ENCODE measurements around the gene TMEM184A.

GRCh38 chr7:1523844-1524243, 32.2 kb downstream of the TMEM184A start:
- TF ChIP-seq, protein P1, sequence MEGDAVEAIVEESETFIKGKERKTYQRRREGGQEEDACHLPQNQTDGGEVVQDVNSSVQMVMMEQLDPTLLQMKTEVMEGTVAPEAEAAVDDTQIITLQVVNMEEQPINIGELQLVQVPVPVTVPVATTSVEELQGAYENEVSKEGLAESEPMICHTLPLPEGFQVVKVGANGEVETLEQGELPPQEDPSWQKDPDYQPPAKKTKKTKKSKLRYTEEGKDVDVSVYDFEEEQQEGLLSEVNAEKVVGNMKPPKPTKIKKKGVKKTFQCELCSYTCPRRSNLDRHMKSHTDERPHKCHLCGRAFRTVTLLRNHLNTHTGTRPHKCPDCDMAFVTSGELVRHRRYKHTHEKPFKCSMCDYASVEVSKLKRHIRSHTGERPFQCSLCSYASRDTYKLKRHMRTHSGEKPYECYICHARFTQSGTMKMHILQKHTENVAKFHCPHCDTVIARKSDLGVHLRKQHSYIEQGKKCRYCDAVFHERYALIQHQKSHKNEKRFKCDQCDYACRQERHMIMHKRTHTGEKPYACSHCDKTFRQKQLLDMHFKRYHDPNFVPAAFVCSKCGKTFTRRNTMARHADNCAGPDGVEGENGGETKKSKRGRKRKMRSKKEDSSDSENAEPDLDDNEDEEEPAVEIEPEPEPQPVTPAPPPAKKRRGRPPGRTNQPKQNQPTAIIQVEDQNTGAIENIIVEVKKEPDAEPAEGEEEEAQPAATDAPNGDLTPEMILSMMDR (IDR thresholded peaks at IDR 0.05; ENCODE audit: poor library complexity): no peak
- TF ChIP-seq EZH2phosphoT487 (IDR thresholded peaks at IDR 0.05; ENCODE audit: low read depth, severe bottlenecking, unreplicated experiment): no peak

All from hepatocyte (in vitro differentiated cells).